Gastrocnemius medialis (tissue), 4 donors: ENCODE results near the gene PRAME. TPM values are rescaled to one million over a fixed set of nuclear protein-coding genes. Genes with fewer than 3 reads are reported as not detected.

Source experiments
- ATAC-seq, 2 donors: fragments of 150-250 bp; one replicate each; pipeline ENCODE4 v1.9.1; 2016
- DNase-seq, 2 donors: peaks; one replicate each; pipeline ENCODE4 v3.0.0-alpha.2; 2019
- H3K27ac ChIP-seq, 4 donors: fragments of 200-600 bp; sonication (generic); 1 replicate in 1 of 4; 2 replicates in 3 of 4; pipeline ENCODE4 v1.5.1; 2016 to 2018; ENCODE audit warnings: mild to moderate bottlenecking in 2 of 4, moderate library complexity in 1 of 4
- H3K27me3 ChIP-seq, 3 donors: fragments of 200-600 bp; sonication (generic) in 2 of 3; 1 replicate in 1 of 3; 2 replicates in 2 of 3; pipeline versions ENCODE4 v1.5.1 to v1.6.0; 2016 to 2019; ENCODE audit warnings: mild to moderate bottlenecking in 1 of 3, moderate library complexity in 1 of 3
- H3K36me3 ChIP-seq, 2 donors: fragments of 200-600 bp; sonication (generic) in 1 of 2; one replicate each; pipeline ENCODE4 v1.5.1; 2017 to 2018
- H3K4me1 ChIP-seq, 2 donors: fragments of 200-600 bp; sonication (generic) in 1 of 2; one replicate each; pipeline ENCODE4 v1.5.1; 2016 to 2017; ENCODE audit warnings: mild to moderate bottlenecking in 2 of 2
- H3K4me3 ChIP-seq, 4 donors: fragments of 200-600 bp; sonication (generic) in 3 of 4; 1 replicate in 1 of 4; 2 replicates in 3 of 4; pipeline ENCODE4 v1.5.1; 2016 to 2019; ENCODE audit warnings: mild to moderate bottlenecking in 2 of 4
- H3K9me3 ChIP-seq, 3 donors: fragments of 200-600 bp; sonication (generic) in 2 of 3; 1 replicate in 1 of 3; 2 replicates in 2 of 3; pipeline ENCODE4 v1.5.1; 2016 to 2019
- POLR2A ChIP-seq, 2 donors: fragments of 450-650 bp; IDR thresholded peaks; one replicate each; pipeline ENCODE4 v1.6.1; 2017; ENCODE audit warnings: antibody characterized with exemption in 2 of 2, mild to moderate bottlenecking in 2 of 2, moderate library complexity in 2 of 2
- in situ Hi-C, 4 donors: fragments of 200-750 bp; cut with MboI; loops; one replicate each; pipeline versions ENCODE4 v1.15.0 to v1.8.0; 2017; ENCODE audit warnings: low sequenced_read_pairs in 4 of 4
- intact Hi-C: fragments of 100-400 bp; cut with DNase I; formaldehyde crosslinking; loops from one replicate; pipeline ENCODE4 v1.15.1; 2023; ENCODE audit warnings: low total_unique reads
- total RNA-seq, 4 donors: library from RNA; depleted of rRNA; stranded (reverse); fragments of >200 nt; gene quantifications; one replicate each; pipeline versions ENCODE4 v1.1.0 to v1.2.3, GENCODE V29; 2016
- TF ChIP-seq, protein P1 (sequence below), 5 experiments: fragments of 450-650 bp in 3 of 5; fragments of 200-600 bp in 2 of 5; sonication (generic) in 2 of 5; IDR thresholded peaks in 4 of 5; conservative IDR thresholded peaks in 1 of 5; 1 replicate in 4 of 5; 2 replicates in 1 of 5; pipeline ENCODE4 v1.5.1; 2016 to 2019; ENCODE audit warnings: antibody characterized with exemption in 5 of 5, mild to moderate bottlenecking in 3 of 5, moderate library complexity in 3 of 5

The PRAME gene
- total RNA-seq, 4 donors from 2014 or later = not detected

- in situ Hi-C loops = no loop called here
- TF ChIP-seq POLR2A (IDR thresholded peaks at IDR 0.05) = no peak
- TF ChIP-seq, protein P1, sequence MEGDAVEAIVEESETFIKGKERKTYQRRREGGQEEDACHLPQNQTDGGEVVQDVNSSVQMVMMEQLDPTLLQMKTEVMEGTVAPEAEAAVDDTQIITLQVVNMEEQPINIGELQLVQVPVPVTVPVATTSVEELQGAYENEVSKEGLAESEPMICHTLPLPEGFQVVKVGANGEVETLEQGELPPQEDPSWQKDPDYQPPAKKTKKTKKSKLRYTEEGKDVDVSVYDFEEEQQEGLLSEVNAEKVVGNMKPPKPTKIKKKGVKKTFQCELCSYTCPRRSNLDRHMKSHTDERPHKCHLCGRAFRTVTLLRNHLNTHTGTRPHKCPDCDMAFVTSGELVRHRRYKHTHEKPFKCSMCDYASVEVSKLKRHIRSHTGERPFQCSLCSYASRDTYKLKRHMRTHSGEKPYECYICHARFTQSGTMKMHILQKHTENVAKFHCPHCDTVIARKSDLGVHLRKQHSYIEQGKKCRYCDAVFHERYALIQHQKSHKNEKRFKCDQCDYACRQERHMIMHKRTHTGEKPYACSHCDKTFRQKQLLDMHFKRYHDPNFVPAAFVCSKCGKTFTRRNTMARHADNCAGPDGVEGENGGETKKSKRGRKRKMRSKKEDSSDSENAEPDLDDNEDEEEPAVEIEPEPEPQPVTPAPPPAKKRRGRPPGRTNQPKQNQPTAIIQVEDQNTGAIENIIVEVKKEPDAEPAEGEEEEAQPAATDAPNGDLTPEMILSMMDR (IDR thresholded peaks at IDR 0.05 in 4 of 5, conservative IDR thresholded peaks at IDR 0.05 in 1 of 5) = no peak
- Histone ChIP-seq H3K4me1 (no peaks in the 10 kb centered on the region), H3K27ac (no peak overlapping the region), H3K27me3 (peaks cover 0 to 4% (median 3%) of the 10 kb centered on the region in 3 donors), H3K9me3 (no peaks in the 10 kb centered on the region), H3K4me3 (no peak overlapping the region), H3K36me3 (no peaks in the 10 kb centered on the region)
- no peak for DNase-seq
- ATAC-seq = no peak
- intact Hi-C loops = no loop called here
Observed at GRCh38 chr22:22538226-22538989, 20.7 kb downstream of the PRAME start.

DNA sequence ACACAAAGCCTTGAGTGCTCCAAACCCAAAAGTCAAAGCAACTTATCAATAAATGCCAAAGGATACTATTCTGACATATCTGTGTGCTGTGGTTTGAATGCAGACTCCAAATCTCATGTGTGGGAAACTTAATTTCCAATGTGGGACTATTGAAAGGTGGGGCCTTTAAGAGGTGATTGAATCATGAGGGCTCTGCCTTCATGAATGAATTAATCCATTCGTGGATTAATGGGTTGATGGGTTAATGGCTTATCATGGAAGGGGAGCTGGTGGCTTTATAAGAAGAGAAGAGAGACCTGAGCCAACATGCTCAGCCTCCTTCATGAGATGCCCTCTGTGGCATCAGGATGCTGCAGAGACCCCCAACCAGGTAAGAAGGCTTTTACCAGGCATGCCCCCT is 22.1 kb downstream of the PRAME start:
- intact Hi-C loops = no loop called here
- H3K27me3 ChIP-seq = peaks cover 0 to 4% (median 3%) of the 10 kb centered on the region in 3 donors

GRCh38 chr22:22536515-22536914 is 22.6 kb downstream of the PRAME start:
- peaks cover 0 to 4% (median 3%) of the 10 kb centered on the region in 3 donors for H3K27me3 ChIP-seq
- H3K9me3 ChIP-seq = no peaks in the 10 kb centered on the region
- in situ Hi-C loops (no loop called here), intact Hi-C loops (no loop called here)
- no peak overlapping the region for H3K27ac ChIP-seq
- no peak for DNase-seq
- no peak for ATAC-seq
- H3K36me3 ChIP-seq = no peaks in the 10 kb centered on the region
- no peak overlapping the region for H3K4me3 ChIP-seq
- no peaks in the 10 kb centered on the region for H3K4me1 ChIP-seq
- TF ChIP-seq, protein P1 (IDR thresholded peaks at IDR 0.05 in 4 of 5, conservative IDR thresholded peaks at IDR 0.05 in 1 of 5) = no peak
- TF ChIP-seq POLR2A (IDR thresholded peaks at IDR 0.05) = no peak

More for the DNA sequence above, 22.1 kb downstream of the PRAME start:
- DNase-seq (no peak), ATAC-seq (no peak)
- in situ Hi-C loops = no loop called here
- H3K9me3 ChIP-seq = no peaks in the 10 kb centered on the region
- H3K27ac ChIP-seq = no peak overlapping the region
- TF ChIP-seq, protein P1 (IDR thresholded peaks at IDR 0.05 in 4 of 5, conservative IDR thresholded peaks at IDR 0.05 in 1 of 5) = no peak
- TF ChIP-seq POLR2A (IDR thresholded peaks at IDR 0.05) = no peak
- no peaks in the 10 kb centered on the region for H3K4me1 ChIP-seq
- no peak overlapping the region for H3K4me3 ChIP-seq
- no peaks in the 10 kb centered on the region for H3K36me3 ChIP-seq

DNA sequence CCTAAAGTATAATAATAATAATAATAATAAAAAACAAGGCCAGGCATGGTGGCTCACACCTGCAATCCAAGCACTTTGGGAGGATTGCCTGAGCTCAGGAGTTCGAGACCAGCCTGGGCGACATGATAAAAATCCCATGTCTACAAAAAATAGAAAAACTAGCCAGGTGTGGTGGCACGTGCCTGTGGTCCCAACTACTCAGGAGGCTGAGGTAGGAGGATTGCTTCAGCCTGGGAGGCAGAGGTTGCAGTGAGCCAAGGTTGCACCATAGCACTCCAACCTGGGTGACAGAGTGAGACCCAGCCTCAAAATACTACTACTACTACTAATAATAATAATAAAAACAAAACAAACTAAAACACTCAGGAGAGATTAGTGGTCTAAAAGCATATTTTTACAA is 23.4 kb downstream of the PRAME start:
- in situ Hi-C loops (no loop called here), intact Hi-C loops (no loop called here)
- H3K27me3 ChIP-seq = no peaks in the 10 kb centered on the region
- ATAC-seq (no peak), DNase-seq (no peak)
- H3K27ac ChIP-seq = no peak overlapping the region
- TF ChIP-seq POLR2A (IDR thresholded peaks at IDR 0.05) = no peak
- TF ChIP-seq, protein P1 (IDR thresholded peaks at IDR 0.05 in 4 of 5, conservative IDR thresholded peaks at IDR 0.05 in 1 of 5) = no peak
- no peaks in the 10 kb centered on the region for H3K9me3 ChIP-seq
- no peaks in the 10 kb centered on the region for H3K36me3 ChIP-seq
- H3K4me1 ChIP-seq = no peaks in the 10 kb centered on the region
- no peak overlapping the region for H3K4me3 ChIP-seq
